GM19099 (cell line): ENCODE measurements around the gene CLEC2L.

Source experiments
- POLR2A ChIP-seq: IDR thresholded peaks from 3 replicates; pipeline ENCODE4 v1.6.1; 2011; ENCODE audit warnings: low read depth; ENCODE audit not compliant: insufficient read length; ENCODE audit errors: extremely low read depth

Gene CLEC2L

GRCh38 chr7:139502226-139502625 is 21.3 kb upstream of the CLEC2L start:
- no peak for TF ChIP-seq POLR2A

GRCh38 chr7:139505563-139505962 is 17.9 kb upstream of the CLEC2L start:
- TF ChIP-seq POLR2A: no peak

DNA sequence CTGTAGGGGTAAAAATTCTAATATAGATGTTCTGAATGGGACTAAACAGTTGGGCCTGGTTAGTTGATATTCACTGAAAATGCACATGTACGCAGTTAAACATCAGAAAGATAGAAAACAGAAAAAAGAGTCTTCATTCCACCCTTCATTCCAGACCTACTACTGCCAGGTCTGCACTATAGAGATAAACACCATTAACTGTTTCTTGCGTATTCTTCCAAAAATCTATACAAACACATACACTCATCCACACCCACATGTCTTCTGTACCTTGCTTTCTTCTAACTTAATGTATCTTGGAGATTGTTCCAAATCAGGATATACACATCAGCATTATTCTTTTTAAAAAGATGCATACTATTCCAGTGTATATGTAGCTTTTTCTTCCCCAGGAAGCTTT is 13.9 kb upstream of the CLEC2L start:
- no peak for TF ChIP-seq POLR2A

DNA sequence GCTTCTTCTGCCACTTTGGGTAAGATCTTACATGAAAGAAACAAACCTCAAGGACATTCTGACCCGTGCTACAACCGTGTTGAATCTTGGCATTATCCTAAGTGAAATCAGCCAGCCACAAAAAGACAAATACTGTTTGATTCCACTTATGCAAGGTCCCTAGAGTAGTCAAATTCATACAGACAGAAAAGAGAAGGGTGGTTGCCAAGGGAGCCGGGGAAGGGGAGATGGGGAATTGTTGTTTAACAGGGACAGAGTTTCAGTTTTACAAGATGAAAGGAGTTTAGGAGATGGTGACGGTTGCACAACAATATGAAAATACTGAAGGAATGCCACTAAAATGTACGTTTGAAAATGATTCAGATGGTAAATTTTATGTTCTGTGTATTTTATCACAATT is 12.2 kb upstream of the CLEC2L start:
- TF ChIP-seq POLR2A: no peak

DNA sequence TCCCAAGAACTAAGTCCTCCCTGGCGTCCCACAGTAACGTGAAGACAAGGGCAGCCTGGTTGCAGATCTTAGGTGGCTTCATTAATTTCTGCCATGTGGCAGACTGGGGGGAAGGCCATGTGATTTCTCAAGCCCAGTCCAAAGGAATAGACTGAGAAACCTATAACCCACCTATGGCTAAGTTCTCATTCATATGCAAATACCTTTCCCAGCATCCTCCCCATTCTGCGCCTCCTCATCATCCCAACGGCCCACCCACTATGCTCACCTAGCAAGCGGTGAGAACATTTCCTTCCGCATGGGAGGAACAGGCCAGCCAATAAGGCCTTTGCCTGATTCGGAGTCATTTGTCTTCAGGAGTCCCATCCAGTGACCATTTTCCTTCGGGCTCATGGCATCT is 8.2 kb upstream of the CLEC2L start:
- no peak for TF ChIP-seq POLR2A

DNA sequence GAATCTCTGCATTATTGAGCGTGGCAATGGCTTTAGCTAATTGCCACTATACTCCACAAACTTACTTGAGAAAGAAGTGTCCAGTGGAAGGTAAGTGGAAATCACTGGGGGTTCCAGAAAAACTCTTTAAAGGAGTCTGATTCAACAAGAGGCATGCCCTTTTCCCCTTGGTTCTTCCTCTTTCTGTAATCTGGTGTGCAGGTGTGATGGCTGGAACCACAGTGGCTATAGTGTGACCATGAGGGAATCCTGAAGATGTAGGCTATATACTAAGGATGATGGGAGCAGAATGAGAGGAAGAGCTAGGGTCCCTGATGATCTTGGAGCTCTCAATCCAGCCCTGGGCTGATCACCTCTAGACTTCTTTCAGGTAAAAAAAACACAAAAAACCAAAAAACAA is 2.0 kb upstream of the CLEC2L start:
- no peak for TF ChIP-seq POLR2A

DNA sequence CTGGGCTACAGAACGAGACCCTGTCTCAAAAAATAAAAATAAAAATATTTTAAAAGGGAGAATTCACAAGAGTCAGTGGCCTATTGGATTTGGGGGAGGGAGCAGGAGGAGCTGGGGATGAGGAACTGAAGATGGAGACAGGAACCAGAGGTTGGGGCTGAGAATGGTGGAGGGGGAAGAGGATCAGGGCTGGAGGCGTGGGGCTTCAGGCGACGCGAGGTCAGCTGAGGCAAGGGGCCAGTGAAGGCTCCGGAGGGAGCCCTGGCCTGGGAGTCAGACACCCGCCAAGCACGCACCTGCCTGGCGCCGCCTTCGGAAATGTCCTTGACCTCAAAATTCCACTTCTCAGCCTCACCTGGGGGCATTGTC is 671 bp upstream of the CLEC2L start:
- TF ChIP-seq POLR2A: no peak

DNA sequence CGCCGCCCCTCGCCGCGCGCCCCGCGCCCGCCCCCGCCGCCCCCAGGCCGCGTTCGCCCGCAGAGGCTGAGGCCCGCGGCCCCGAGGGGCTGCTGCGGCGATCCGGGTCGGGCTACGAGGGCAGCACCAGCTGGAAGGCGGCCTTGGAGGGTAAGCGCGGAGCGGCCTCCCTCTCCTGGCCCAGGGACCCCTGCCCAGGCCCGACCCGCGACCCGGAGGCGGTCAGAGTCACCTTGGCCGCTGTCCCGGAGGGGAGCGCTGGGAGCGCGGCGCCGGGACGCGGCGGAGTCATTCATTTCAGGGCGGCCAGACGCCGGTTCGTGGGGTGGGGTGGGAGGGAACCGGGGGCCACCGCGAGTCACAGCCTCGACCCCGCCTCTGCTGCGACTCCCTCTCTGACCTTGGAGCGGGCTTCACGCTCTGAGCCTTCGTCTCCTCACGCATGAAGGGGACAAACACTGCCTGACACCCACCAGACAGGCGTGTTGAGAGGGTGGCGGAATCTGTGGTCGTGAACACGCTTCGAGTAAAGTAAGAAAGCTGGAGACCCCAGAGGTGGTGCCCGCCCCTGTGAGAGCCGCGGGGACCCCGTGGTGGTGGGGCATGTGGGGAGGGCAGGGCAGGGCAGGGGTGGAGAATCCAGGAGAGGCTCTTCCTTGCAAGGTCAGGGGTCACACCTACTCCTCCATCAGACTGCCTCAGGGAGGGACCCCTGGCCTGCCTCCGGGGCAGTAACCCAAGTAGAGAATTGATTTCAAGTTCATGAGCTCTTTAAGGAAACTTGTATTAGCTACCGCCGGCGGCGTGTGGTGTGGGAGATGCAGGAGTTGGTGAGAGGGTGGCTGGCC is 707 bp downstream of the CLEC2L start:
- no peak for TF ChIP-seq POLR2A

DNA sequence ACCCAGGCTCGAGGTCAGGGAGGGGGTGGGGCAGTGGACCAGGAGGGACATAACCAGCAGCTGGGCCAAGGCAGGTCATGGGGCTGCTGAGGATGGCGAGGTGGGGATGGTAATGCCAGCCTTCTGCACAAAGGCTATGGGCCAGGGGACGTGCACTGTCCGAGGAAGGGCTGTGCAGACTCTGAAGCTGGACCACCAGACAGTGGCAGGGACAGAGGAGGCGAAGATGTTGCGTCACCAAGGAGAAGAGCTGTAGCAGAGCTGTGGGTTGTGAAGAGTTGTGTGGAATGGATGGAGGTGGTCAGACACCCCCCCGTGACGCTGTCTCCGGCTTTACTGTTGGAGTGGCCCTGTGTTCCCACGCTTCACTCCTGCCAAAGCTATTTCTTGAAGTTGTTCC is 1.8 kb downstream of the CLEC2L start:
- TF ChIP-seq POLR2A: no peak

DNA sequence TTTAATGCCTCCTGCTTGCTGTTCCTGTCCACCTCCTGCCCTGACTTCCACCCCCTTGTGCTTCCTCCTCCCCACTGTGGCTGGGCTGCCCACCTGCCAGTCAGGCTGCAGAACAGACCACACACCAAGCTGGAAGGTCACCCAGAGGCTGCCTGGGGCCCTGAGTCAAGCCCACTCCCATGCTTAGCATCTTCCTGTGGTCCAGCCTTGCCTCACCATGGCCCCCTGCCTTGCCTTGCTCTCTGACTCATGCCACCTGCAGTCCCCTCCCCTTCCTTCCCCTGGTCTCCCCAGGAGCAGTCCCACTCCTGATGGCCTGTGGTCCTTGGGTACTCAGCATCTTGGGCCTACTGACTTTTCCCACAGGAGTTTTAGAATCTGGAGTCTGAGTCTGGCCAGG is 2.3 kb downstream of the CLEC2L start:
- no peak for TF ChIP-seq POLR2A

GRCh38 chr7:139526578-139527544 is 3.4 kb downstream of the CLEC2L start:
- no peak for TF ChIP-seq POLR2A

DNA sequence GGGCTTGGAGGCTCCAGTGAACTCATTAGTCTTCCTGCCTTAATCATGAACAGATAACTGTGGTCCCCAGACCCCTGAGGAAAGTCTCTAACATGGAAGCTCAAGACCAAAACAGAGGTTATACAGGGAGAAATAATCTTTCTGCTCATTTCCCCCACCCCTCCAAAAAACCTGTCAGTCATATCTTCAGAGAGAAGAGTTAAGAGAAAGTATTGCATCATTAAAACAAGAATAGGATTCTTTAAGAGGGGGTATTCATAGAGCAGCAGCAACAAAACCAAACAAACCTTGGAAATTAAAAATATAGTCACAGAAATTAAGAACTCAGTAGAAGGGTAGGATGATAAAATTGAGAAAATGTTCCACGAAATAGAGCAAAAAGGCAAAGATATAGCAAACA is 7.6 kb downstream of the CLEC2L start:
- TF ChIP-seq POLR2A: no peak

GRCh38 chr7:139532636-139533155 is 9.2 kb downstream of the CLEC2L start:
- no peak for TF ChIP-seq POLR2A

GRCh38 chr7:139534096-139534495 is 10.6 kb downstream of the CLEC2L start:
- TF ChIP-seq POLR2A: no peak

- no peak for TF ChIP-seq POLR2A
Observed at GRCh38 chr7:139534966-139535651, 11.6 kb downstream of the CLEC2L start.
